CD4-positive, alpha-beta T cell (primary cell): ENCODE data around the gene SMYD4. TPM values are rescaled to one million over a fixed set of nuclear protein-coding genes. Genes with fewer than 3 reads are reported as not detected.
"Not testable (repeated sequence)": the region's sequence is repeated elsewhere in the genome, so short reads cannot be mapped to it uniquely, and the experiment has no call there.

Source experiments
- ATAC-seq: fragments of 200-7000 bp; cut with Tn5 transposase; one replicate; pipeline ENCODE4 v1.10.0; 2022; ENCODE audit warnings: mild to moderate bottlenecking; ENCODE audit not compliant: poor library complexity
- CTCF ChIA-PET: fragments of 350-600 bp; sonication (Branson Sonifier 250); formaldehyde crosslinking; loops from one replicate; lab custom pipeline; 2021; ENCODE audit warnings: antibody characterized with exemption, inconsistent platforms; lab: Charles Lee
- POLR2A ChIA-PET: fragments of 350-600 bp; sonication (Branson Sonifier 250); formaldehyde crosslinking; loops from one replicate; lab custom pipeline; 2021; ENCODE audit warnings: antibody characterized with exemption, inconsistent platforms; lab: Charles Lee
- DNase-seq, 14 experiments: peaks; one replicate each; pipeline ENCODE4 v3.0.0-alpha.2; 2013 to 2020; ENCODE audit warnings: mixed read lengths in 2 of 14
- H3K27ac ChIP-seq, 2 donors: one replicate each; pipeline versions ENCODE4 v1.5.1 to v1.7.0; 2013; ENCODE audit warnings: low read length in 2 of 2, low read depth in 1 of 2, mild to moderate bottlenecking in 1 of 2
- H3K27me3 ChIP-seq, 2 experiments: 1 replicate in 1 of 2; 2 replicates in 1 of 2; pipeline versions ENCODE4 v1.6.1 to v1.7.0; 2013; ENCODE audit warnings: low read length in 2 of 2, control low read depth in 1 of 2, mild to moderate bottlenecking in 1 of 2, moderate library complexity in 1 of 2; ENCODE audit not compliant: insufficient read depth in 2 of 2, control insufficient read depth in 1 of 2
- H3K36me3 ChIP-seq: one replicate; pipeline ENCODE4 v1.6.1; 2013; ENCODE audit warnings: low read length, control low read depth; ENCODE audit not compliant: insufficient read depth
- H3K4me1 ChIP-seq: one replicate; pipeline ENCODE4 v1.6.1; 2013; ENCODE audit warnings: low read length, control low read depth; ENCODE audit not compliant: insufficient read depth
- H3K4me3 ChIP-seq: one replicate; pipeline ENCODE4 v1.5.1; 2013; ENCODE audit warnings: mild to moderate bottlenecking, low read length, moderate library complexity
- H3K9me3 ChIP-seq, 2 experiments: 1 replicate in 1 of 2; 2 replicates in 1 of 2; pipeline versions ENCODE4 v1.6.1 to v1.7.0; 2013; ENCODE audit warnings: low read length in 2 of 2, mild to moderate bottlenecking in 2 of 2, control low read depth in 1 of 2, moderate library complexity in 1 of 2; ENCODE audit not compliant: control insufficient read depth in 1 of 2, insufficient read depth in 1 of 2
- H3K27ac Mint-ChIP-seq: one replicate; pipeline ENCODE4 v1.8.0; 2020; ENCODE audit warnings: mixed read lengths
- H3K27me3 Mint-ChIP-seq: one replicate; pipeline ENCODE4 v1.8.0; 2021; ENCODE audit warnings: mixed read lengths
- H3K36me3 Mint-ChIP-seq: one replicate; pipeline ENCODE4 v1.8.0; 2021; ENCODE audit warnings: low read depth, mixed read lengths
- H3K4me1 Mint-ChIP-seq: one replicate; pipeline ENCODE4 v1.8.0; 2021; ENCODE audit warnings: low read depth, mixed read lengths
- H3K4me3 Mint-ChIP-seq: one replicate; pipeline ENCODE4 v1.8.0; 2020; ENCODE audit warnings: mild to moderate bottlenecking, mixed read lengths
- H3K9me3 Mint-ChIP-seq: one replicate; pipeline ENCODE4 v1.8.0; 2020; ENCODE audit warnings: mixed read lengths
- intact Hi-C, 2 experiments: fragments of 100-400 bp; cut with DNase I in 1 of 2; cut with micrococcal nuclease in 1 of 2; formaldehyde crosslinking; loops; one replicate each; pipeline versions ENCODE4 v1.15.1 to v1.9.0; 2023 to 2025; cut with DNase I, micrococcal nuclease
- total RNA-seq, 174 experiments: library from RNA in 2 of 174; stranded (reverse) in 2 of 174; gene quantifications; one replicate each; pipeline ENCODE4 v1.2.3 and lab custom pipeline; 2021 to 2026
- TF ChIP-seq, protein P1 (sequence below): fragments of 200-600 bp; IDR thresholded peaks from one replicate; pipeline ENCODE4 v1.8.0; 2022; ENCODE audit warnings: antibody characterized with exemption, mild to moderate bottlenecking

The SMYD4 gene
- total RNA-seq, 2 experiments from 2014 or later = 9.3 to 10.6 TPM

DNA sequence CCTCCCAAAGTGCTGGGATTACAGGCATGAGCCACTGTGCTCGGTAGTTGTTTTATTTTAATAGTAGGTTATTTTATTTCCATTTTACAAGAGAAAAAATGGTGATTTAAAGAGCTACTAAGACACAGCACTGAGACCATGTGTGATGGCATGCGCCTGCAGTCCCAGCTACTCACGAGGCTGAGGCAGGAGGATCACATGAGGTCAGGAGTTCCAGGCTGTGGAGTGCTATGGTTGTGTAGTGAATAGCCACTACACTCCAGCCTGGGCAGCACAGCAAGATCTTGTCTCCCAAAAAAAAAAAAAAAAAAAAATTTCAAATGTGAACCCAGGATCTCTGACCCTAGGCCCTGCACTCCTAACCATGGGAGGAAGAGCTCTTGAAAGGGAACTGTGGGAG lies 64.1 kb downstream of the SMYD4 start:
- Mint-ChIP-seq H3K27ac (no peak overlapping the region), H3K9me3 (no peaks in the 10 kb centered on the region), H3K4me1 (peaks cover 56% of the 10 kb centered on the region), H3K36me3 (no peaks in the 10 kb centered on the region), H3K27me3 (no peaks in the 10 kb centered on the region), H3K4me3 (no peak overlapping the region)
- no peak overlapping the region for H3K4me3 ChIP-seq
- peaks cover 66% of the 10 kb centered on the region for H3K4me1 ChIP-seq
- DNase-seq (no peak), ATAC-seq (no peak)
- no peaks in the 10 kb centered on the region for H3K36me3 ChIP-seq
- H3K9me3 ChIP-seq = no peaks in the 10 kb centered on the region
- TF ChIP-seq, protein P1, sequence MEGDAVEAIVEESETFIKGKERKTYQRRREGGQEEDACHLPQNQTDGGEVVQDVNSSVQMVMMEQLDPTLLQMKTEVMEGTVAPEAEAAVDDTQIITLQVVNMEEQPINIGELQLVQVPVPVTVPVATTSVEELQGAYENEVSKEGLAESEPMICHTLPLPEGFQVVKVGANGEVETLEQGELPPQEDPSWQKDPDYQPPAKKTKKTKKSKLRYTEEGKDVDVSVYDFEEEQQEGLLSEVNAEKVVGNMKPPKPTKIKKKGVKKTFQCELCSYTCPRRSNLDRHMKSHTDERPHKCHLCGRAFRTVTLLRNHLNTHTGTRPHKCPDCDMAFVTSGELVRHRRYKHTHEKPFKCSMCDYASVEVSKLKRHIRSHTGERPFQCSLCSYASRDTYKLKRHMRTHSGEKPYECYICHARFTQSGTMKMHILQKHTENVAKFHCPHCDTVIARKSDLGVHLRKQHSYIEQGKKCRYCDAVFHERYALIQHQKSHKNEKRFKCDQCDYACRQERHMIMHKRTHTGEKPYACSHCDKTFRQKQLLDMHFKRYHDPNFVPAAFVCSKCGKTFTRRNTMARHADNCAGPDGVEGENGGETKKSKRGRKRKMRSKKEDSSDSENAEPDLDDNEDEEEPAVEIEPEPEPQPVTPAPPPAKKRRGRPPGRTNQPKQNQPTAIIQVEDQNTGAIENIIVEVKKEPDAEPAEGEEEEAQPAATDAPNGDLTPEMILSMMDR = no peak
- CTCF ChIA-PET = interaction anchor here (1.1 kb wide), 1 partner anchor 18 kb away, joined by 4 read pairs; no protein-coding TSS in a partner anchor
- intact Hi-C loops = loop anchor here in 1 of 2 experiments (10.0 kb wide), 1 partner anchor 101 kb away; no protein-coding TSS in a partner anchor
- POLR2A ChIA-PET = interaction anchor here (0.7 to 2.5 kb wide), 4 partner anchors 18 to 538 kb away, joined by 4 to 35 read pairs (median 19); partner anchors contain the start of genes SMG6, SRR and WDR81
- H3K27ac ChIP-seq = no peak overlapping the region
- no peaks in the 10 kb centered on the region for H3K27me3 ChIP-seq

DNA sequence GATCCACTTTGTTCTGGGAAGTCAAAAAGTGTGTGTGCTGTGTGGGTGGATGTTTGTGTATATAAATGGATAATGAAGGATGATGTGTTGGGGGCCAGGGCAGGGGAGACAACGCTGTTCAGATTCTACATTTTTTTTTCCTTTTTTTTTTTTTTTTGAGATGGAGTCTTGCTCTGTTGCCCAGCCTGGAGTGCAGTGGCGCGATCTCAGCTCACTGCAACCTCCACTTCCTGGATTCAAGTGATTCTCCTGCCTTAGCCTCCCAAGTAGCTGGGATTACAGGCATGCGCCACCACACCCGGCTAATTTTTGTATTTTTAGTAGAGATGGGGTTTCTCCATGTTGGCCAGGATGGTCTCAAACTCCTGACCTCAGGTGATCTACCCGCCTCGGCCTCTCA lies 65.0 kb downstream of the SMYD4 start:
- POLR2A ChIA-PET = interaction anchor here (0.6 to 3.1 kb wide), 17 partner anchors 9 to 539 kb away, joined by 3 to 35 read pairs (median 4); partner anchors contain the start of genes PRPF8, RILP, RPA1 and SMG6
- ATAC-seq = peak; percentile 2
- H3K4me3 ChIP-seq, H3K36me3 ChIP-seq, H3K27me3 ChIP-seq, H3K27me3 Mint-ChIP-seq, H3K36me3 Mint-ChIP-seq, DNase-seq, H3K9me3 ChIP-seq, H3K9me3 Mint-ChIP-seq: not testable (repeated sequence)
- Mint-ChIP-seq H3K4me1 (peaks cover 53% of the 10 kb centered on the region), H3K4me3 (peak overlapping the region; percentile 21), H3K27ac (peak overlapping the region; percentile 83)
- H3K4me1 ChIP-seq = peaks cover 63% of the 10 kb centered on the region
- H3K27ac ChIP-seq = peak overlapping the region; percentile 54 to 80
- CTCF ChIA-PET = interaction anchor here (1.1 to 1.4 kb wide), 4 partner anchors 9 to 44 kb away, joined by 3 to 4 read pairs (median 4); no protein-coding TSS in a partner anchor
- intact Hi-C loops = loop anchor here (1.0 to 10.0 kb wide), 4 partner anchors 40 to 100 kb away; partner anchors contain the start of genes WDR81 (in 2 of the 2) and SMYD4 (in 1 of the 2)

DNA sequence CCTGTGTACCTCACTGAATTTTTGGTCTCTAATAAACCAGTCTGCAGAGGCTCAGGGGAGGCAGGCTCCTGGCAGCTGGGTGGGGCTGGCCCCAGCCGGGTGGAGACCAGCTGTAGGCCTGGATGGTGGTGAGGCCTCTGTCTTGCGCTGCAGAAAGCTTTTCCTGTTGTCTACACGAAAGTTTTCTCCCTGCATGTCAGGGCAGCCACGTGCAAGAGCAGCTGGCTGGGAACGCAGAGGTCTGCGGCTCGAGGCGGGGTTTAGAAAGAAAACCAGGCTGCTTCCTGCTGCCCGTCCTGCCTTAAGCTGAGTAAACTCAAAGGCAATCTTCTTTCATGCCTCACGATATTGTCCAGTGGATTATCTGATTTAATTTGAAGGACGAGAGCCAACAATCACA lies 65.4 kb downstream of the SMYD4 start:
- H3K4me1 ChIP-seq = peaks cover 59% of the 10 kb centered on the region
- H3K36me3 ChIP-seq = no peaks in the 10 kb centered on the region
- no peaks in the 10 kb centered on the region for H3K27me3 ChIP-seq
- Mint-ChIP-seq H3K27ac (peak overlapping the region; percentile 83), H3K4me3 (peak overlapping the region; percentile 21), H3K4me1 (peaks cover 49% of the 10 kb centered on the region), H3K36me3 (no peaks in the 10 kb centered on the region), H3K9me3 (no peaks in the 10 kb centered on the region), H3K27me3 (no peaks in the 10 kb centered on the region)
- POLR2A ChIA-PET = interaction anchor here (0.6 to 3.1 kb wide), 16 partner anchors 9 to 121 kb away, joined by 3 to 35 read pairs (median 5); partner anchors contain the start of genes PRPF8, RILP, RPA1 and SMYD4
- TF ChIP-seq, protein P1 = no peak
- CTCF ChIA-PET = interaction anchor here (1.1 to 1.4 kb wide), 3 partner anchors 9 to 43 kb away, joined by 3 to 4 read pairs (median 3); no protein-coding TSS in a partner anchor
- intact Hi-C loops = loop anchor here (1.0 to 10.0 kb wide), 4 partner anchors 40 to 99 kb away; partner anchors contain the start of genes WDR81 (in 2 of the 2) and SMYD4 (in 1 of the 2)
- no peaks in the 10 kb centered on the region for H3K9me3 ChIP-seq
- DNase-seq = peak; percentile 49 to 90 (median 68)
- peak; percentile 95 for ATAC-seq
- H3K4me3 ChIP-seq = peak overlapping the region; percentile 7
- peak overlapping the region; percentile 54 to 80 for H3K27ac ChIP-seq
